Endothelial cell (in vitro differentiated cells): ENCODE measurements around the gene HLCS. TPM values are rescaled to one million over a fixed set of nuclear protein-coding genes. Genes with fewer than 3 reads are reported as not detected.

ENCODE experiments used
- DNase-seq: peaks from one replicate; pipeline ENCODE4 v3.0.0; 2021; ENCODE audit warnings: low spot score
- H3K27ac Mint-ChIP-seq: one replicate; pipeline ENCODE4 v1.8.0; 2021; ENCODE audit warnings: mixed read lengths, inconsistent platforms; ENCODE audit not compliant: unreplicated experiment
- H3K27me3 Mint-ChIP-seq: one replicate; pipeline ENCODE4 v1.8.0; 2021; ENCODE audit warnings: mild to moderate bottlenecking, moderate library complexity, mixed read lengths, inconsistent platforms; ENCODE audit not compliant: unreplicated experiment
- H3K36me3 Mint-ChIP-seq: one replicate; pipeline ENCODE4 v1.8.0; 2021; ENCODE audit warnings: mild to moderate bottlenecking, low read depth, mixed read lengths, inconsistent platforms; ENCODE audit not compliant: unreplicated experiment
- H3K4me1 Mint-ChIP-seq: one replicate; pipeline ENCODE4 v1.8.0; 2021; ENCODE audit warnings: mild to moderate bottlenecking, mixed read lengths, inconsistent platforms; ENCODE audit not compliant: unreplicated experiment
- H3K4me3 Mint-ChIP-seq: one replicate; pipeline ENCODE4 v1.8.0; 2021; ENCODE audit warnings: mild to moderate bottlenecking, mixed read lengths, inconsistent platforms; ENCODE audit not compliant: unreplicated experiment
- H3K9me3 Mint-ChIP-seq: one replicate; pipeline ENCODE4 v1.8.0; 2021; ENCODE audit warnings: mixed read lengths, inconsistent platforms; ENCODE audit not compliant: unreplicated experiment
- total RNA-seq: library from RNA; stranded (reverse); fragmentation: NEBNext Ultra II Directional; extraction: Animal tissue kit (Norgen Biotek cat#: 25700); gene quantifications from one replicate; pipeline ENCODE4 v1.2.1, GENCODE V29; 2021; ENCODE audit not compliant: unreplicated experiment
- TF ChIP-seq, protein P1 (sequence below): fragments of 200-600 bp; sonication (generic); IDR thresholded peaks from one replicate; pipeline ENCODE4 v1.5.0; 2021; ENCODE audit warnings: antibody characterized with exemption; ENCODE audit not compliant: unreplicated experiment

HLCS gene
- total RNA-seq, 1 donor from 2014 or later = 97.4 TPM

DNA sequence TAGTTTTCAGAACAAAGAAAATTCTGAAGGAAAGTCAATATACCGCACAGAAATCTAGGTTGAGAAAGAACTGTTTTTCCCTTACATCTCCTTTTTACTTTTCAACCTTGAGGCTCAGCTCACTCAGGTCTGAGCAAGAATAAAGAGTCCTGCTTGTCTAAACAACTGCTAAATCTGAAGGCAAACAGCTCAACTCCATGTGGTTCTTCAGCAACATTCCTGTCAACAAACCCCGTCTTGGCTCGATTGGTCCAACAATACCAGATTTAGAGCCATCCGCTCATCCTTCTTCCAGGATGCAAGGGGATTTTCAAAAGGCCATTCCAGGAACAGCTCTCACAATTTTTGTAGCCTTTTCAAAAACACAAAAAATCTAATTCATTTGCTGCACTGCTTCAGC lies 119.8 kb downstream of the HLCS start:
- H3K4me1 Mint-ChIP-seq = peaks cover 24% of the 10 kb centered on the region

DNA sequence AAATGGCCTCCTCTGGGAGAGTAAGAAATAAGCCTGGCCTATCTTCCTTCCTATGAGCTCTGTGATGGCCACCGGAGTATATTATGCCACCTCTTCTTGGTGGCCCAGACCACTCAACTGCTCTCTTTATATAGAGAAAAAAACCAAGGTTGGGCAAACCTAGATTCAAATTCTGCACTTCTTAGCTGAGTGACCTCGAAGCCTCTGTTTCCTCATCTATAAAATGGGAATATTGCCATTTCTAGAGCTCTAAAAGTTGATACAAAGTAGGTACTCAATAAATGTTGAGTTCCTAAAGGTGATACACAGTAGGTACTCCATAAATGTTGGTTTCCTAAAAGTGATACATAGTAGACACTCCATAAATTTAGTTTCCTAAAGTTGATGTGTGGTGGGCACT lies 120.7 kb downstream of the HLCS start:
- Mint-ChIP-seq H3K36me3 (peaks cover 4% of the 10 kb centered on the region), H3K9me3 (no peaks in the 10 kb centered on the region), H3K27me3 (peaks cover 2% of the 10 kb centered on the region), H3K27ac (no peak overlapping the region), H3K4me1 (peaks cover 24% of the 10 kb centered on the region), H3K4me3 (no peak overlapping the region)
- TF ChIP-seq, protein P1, sequence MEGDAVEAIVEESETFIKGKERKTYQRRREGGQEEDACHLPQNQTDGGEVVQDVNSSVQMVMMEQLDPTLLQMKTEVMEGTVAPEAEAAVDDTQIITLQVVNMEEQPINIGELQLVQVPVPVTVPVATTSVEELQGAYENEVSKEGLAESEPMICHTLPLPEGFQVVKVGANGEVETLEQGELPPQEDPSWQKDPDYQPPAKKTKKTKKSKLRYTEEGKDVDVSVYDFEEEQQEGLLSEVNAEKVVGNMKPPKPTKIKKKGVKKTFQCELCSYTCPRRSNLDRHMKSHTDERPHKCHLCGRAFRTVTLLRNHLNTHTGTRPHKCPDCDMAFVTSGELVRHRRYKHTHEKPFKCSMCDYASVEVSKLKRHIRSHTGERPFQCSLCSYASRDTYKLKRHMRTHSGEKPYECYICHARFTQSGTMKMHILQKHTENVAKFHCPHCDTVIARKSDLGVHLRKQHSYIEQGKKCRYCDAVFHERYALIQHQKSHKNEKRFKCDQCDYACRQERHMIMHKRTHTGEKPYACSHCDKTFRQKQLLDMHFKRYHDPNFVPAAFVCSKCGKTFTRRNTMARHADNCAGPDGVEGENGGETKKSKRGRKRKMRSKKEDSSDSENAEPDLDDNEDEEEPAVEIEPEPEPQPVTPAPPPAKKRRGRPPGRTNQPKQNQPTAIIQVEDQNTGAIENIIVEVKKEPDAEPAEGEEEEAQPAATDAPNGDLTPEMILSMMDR = no peak
- no peak for DNase-seq

More for the DNA sequence above, 119.8 kb downstream of the HLCS start:
- no peak for DNase-seq
- Mint-ChIP-seq H3K27me3 (peaks cover 2% of the 10 kb centered on the region), H3K36me3 (peaks cover 4% of the 10 kb centered on the region), H3K4me3 (no peak overlapping the region), H3K9me3 (no peaks in the 10 kb centered on the region), H3K27ac (no peak overlapping the region)
- TF ChIP-seq, protein P1 = no peak

DNA sequence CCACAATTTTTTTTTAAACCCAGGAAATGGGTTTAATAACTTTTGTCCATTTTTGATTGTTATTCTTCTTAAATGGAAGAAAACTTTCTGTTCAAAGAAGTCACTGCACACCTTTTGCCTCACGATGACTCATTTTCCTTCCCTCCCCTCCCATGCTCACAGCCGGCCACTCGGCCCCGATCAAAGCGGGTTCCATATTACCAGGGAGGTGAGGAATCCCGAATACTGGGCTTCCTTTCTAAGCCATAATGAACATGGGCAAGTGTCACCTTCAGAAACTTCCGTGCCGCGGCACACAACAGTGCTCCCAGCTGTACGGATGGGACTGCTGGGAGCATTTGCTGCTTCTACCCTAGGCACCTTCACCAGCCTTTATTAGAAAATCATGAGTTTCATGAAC lies 121.4 kb downstream of the HLCS start:
- Mint-ChIP-seq H3K27me3 (peaks cover 2% of the 10 kb centered on the region), H3K27ac (no peak overlapping the region), H3K4me3 (no peak overlapping the region), H3K9me3 (no peaks in the 10 kb centered on the region), H3K4me1 (peaks cover 21% of the 10 kb centered on the region), H3K36me3 (peaks cover 4% of the 10 kb centered on the region)
- TF ChIP-seq, protein P1 = no peak
- no peak for DNase-seq

DNA sequence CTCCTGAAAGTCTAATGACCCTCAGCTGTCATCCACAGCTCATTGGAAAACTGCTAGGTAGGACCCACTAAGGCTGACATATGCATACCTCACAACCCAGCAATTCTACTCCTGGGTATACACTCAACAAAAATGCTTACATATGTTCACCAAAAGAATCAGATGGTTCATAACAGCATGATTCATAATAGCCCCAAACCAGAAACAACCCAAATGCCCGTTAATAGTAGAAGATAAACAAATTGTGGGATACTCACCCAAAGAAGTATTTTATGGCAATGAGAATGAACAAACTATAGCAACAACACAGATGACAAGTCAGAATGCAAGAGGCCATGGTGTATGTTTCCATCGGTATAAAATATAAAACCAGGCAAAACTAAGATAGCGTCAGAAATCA lies 124.6 kb downstream of the HLCS start:
- H3K9me3 Mint-ChIP-seq = no peaks in the 10 kb centered on the region
- peaks cover 5% of the 10 kb centered on the region for H3K27me3 Mint-ChIP-seq
- DNase-seq = no peak
- H3K4me3 Mint-ChIP-seq = no peak overlapping the region
- no peak overlapping the region for H3K27ac Mint-ChIP-seq
- TF ChIP-seq, protein P1 = no peak
- peaks cover 18% of the 10 kb centered on the region for H3K4me1 Mint-ChIP-seq
- H3K36me3 Mint-ChIP-seq = peaks cover 4% of the 10 kb centered on the region

DNA sequence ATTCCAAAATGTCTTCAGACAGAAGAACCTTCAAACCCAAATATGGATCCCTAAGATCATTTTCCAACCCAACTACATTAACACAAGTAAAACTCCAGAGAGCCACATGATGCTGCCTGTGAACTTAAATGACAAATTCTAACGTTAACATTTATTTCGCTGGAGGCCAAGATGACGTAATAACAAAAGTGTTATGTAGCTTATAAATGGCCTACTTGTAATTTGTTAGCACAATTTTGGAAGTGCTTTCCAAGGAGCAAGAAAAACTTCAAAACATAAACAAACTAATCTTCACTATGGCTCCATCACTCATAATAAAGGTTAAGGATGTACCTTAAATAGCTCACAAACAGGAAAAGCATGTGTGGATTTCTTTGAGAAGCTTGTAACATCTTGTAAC lies 126.7 kb downstream of the HLCS start:
- Mint-ChIP-seq H3K4me1 (peaks cover 18% of the 10 kb centered on the region), H3K27me3 (peaks cover 7% of the 10 kb centered on the region), H3K9me3 (no peaks in the 10 kb centered on the region), H3K4me3 (no peak overlapping the region), H3K27ac (no peak overlapping the region), H3K36me3 (peaks cover 8% of the 10 kb centered on the region)
- DNase-seq = no peak
- TF ChIP-seq, protein P1 = no peak
